K562 (cell line): ENCODE measurements around the gene SETMAR. TPM values are rescaled to one million over a fixed set of nuclear protein-coding genes. Genes with fewer than 3 reads are reported as not detected.
"Not testable (repeated sequence)": the region's sequence is repeated elsewhere in the genome, so short reads cannot be mapped to it uniquely, and the experiment has no call there.

Experiments used
- ATAC-seq: fragments of 200-7000 bp; cut with Tn5 transposase; 3 replicates; pipeline ENCODE4 v1.9.1; 2020; ENCODE audit warnings: moderate library complexity
- BruUV-seq: library from RNA; stranded (reverse); fragments of 400-500 nt; replicated peaks from 2 replicates; lab custom pipeline; 2021; lab: Mats Ljungman, UMichigan
- CTCF ChIA-PET: fragments of 300-600 bp; formaldehyde crosslinking; extraction: SDS; loops from one replicate; lab custom pipeline; 2021; ENCODE audit warnings: low intra/inter-chr PET ratio; lab: Yijun Ruan, JAX
- POLR2A ChIA-PET: fragments of 300-600, 350-650 bp; sonication (Branson Sonifier 250); formaldehyde crosslinking; extraction: SDS; loops from one replicate; lab custom pipeline; 2021; ENCODE audit warnings: antibody characterized with exemption, inconsistent platforms; lab: Yijun Ruan, JAX
- DNase-seq, 4 experiments: peaks; one replicate each; pipeline versions ENCODE4 v3.0.0 to v3.0.0-alpha.2; 2011 to 2018; ENCODE audit warnings: low spot score in 3 of 4, mixed read lengths in 3 of 4; ENCODE audit errors: extremely low read depth in 1 of 4
- FAIRE-seq: peaks from 2 replicates; lab custom pipeline; 2011; peaks lifted over from hg19 to GRCh38; lab: Jason Lieb, UNC
- H2AFZ ChIP-seq: 2 replicates; pipeline ENCODE4 v1.6.0; 2011; ENCODE audit warnings: low read depth, low read length, control low read depth, inconsistent platforms
- H3K27ac ChIP-seq: fragments of 200-600 bp; 3 replicates; pipeline ENCODE4 v1.8.0; 2011; ENCODE audit warnings: low read depth, mild to moderate bottlenecking, control low read depth, inconsistent platforms, low read length, moderate library complexity, mixed read lengths; ENCODE audit errors: extremely low read depth
- H3K27me3 ChIP-seq, 2 experiments: fragments of 300-600 bp in 1 of 2; 2 replicates in 1 of 2; 3 replicates in 1 of 2; pipeline versions ENCODE4 v1.6.0 to v1.8.0; 2011; ENCODE audit warnings: inconsistent platforms in 2 of 2, low read length in 2 of 2, mild to moderate bottlenecking in 1 of 2, mixed read lengths in 1 of 2, moderate library complexity in 1 of 2; ENCODE audit not compliant: control insufficient read depth in 2 of 2, insufficient read depth in 2 of 2
- H3K36me3 ChIP-seq: fragments of 300-600 bp; 3 replicates; pipeline ENCODE4 v1.8.0; 2011; ENCODE audit warnings: mild to moderate bottlenecking, low read length, inconsistent platforms; ENCODE audit not compliant: control insufficient read depth, insufficient read depth
- H3K4me1 ChIP-seq, 2 experiments: fragments of 200-600 bp in 1 of 2; replicated peaks in 1 of 2; 2 replicates in 1 of 2; 3 replicates in 1 of 2; pipeline versions ENCODE4 v1.5.1 to v1.8.0; 2011; ENCODE audit warnings: inconsistent platforms in 2 of 2, low read length in 2 of 2, mild to moderate bottlenecking in 1 of 2, mixed read lengths in 1 of 2, moderate library complexity in 1 of 2; ENCODE audit not compliant: control insufficient read depth in 2 of 2, insufficient read depth in 2 of 2
- H3K4me2 ChIP-seq: 2 replicates; pipeline ENCODE4 v1.6.1; 2011; ENCODE audit warnings: low read length, control low read depth, inconsistent platforms, mixed read lengths; ENCODE audit not compliant: insufficient read depth
- H3K4me3 ChIP-seq: fragments of 200-600 bp; sonication (generic), shearing (Covaris generic); 2 replicates; pipeline ENCODE4 v1.5.1; 2016; ENCODE audit warnings: control low read depth, inconsistent platforms
- H3K79me2 ChIP-seq: fragments of 200-600 bp; 3 replicates; pipeline ENCODE4 v1.8.0; 2011; ENCODE audit warnings: low read length, inconsistent platforms; ENCODE audit not compliant: control insufficient read depth, insufficient read depth
- H3K9ac ChIP-seq, 2 experiments: 2 replicates each; pipeline versions ENCODE4 v1.6.0 to v1.6.1; 2011; ENCODE audit warnings: low read depth in 2 of 2, low read length in 2 of 2, control low read depth in 1 of 2, inconsistent platforms in 1 of 2, mild to moderate bottlenecking in 1 of 2, mixed read lengths in 1 of 2; ENCODE audit not compliant: insufficient read depth in 1 of 2
- H3K9me1 ChIP-seq: one replicate; pipeline ENCODE4 v1.6.0; 2011; ENCODE audit warnings: inconsistent platforms, mild to moderate bottlenecking, low read length, moderate library complexity; ENCODE audit not compliant: control insufficient read depth, insufficient read depth
- H3K9me3 ChIP-seq: replicated peaks from 2 replicates; pipeline ENCODE4 v1.5.1; 2011; ENCODE audit warnings: low read depth, low read length, inconsistent platforms; ENCODE audit not compliant: control insufficient read depth, insufficient read depth
- H4K20me1 ChIP-seq: replicated peaks from 2 replicates; pipeline ENCODE4 v1.6.1; 2011; ENCODE audit warnings: low read length, inconsistent platforms, mixed read lengths; ENCODE audit not compliant: control insufficient read depth, insufficient read depth
- BHLHE40 ChIP-seq: IDR thresholded peaks from 2 replicates; pipeline ENCODE4 v1.6.1; 2011; ENCODE audit warnings: low read length, improper control_type of control experiment
- CBX1 ChIP-seq: sonication (generic); IDR thresholded peaks from 2 replicates; pipeline ENCODE4 v1.6.1; 2016; ENCODE audit warnings: antibody characterized with exemption, low read depth, mild to moderate bottlenecking
- CSDE1 ChIP-seq, 2 experiments: fragments of 450-650 bp; IDR thresholded peaks; 2 replicates each; pipeline ENCODE4 v1.6.1; 2016; ENCODE audit warnings: mild to moderate bottlenecking in 1 of 2
- FOXK1 ChIP-seq: sonication (generic); formaldehyde crosslinking; IDR thresholded peaks from 2 replicates; pipeline ENCODE4 v1.8.0; 2022; ENCODE audit warnings: missing genetic modification reagents, mild to moderate bottlenecking, borderline replicate concordance
- GATAD2B ChIP-seq: fragments of 450-650 bp; IDR thresholded peaks from 2 replicates; pipeline ENCODE4 v1.6.1; 2017; ENCODE audit warnings: mild to moderate bottlenecking, borderline replicate concordance
- RBM25 ChIP-seq: fragments of 200-400 bp; formaldehyde crosslinking; IDR thresholded peaks from 2 replicates; pipeline ENCODE4 v1.6.1; 2018; ENCODE audit warnings: low read length, low read depth, moderate library complexity; ENCODE audit not compliant: severe bottlenecking
- TAF9B ChIP-seq: fragments of 450-650 bp; IDR thresholded peaks from 2 replicates; pipeline ENCODE4 v1.6.1; 2018; ENCODE audit warnings: mild to moderate bottlenecking; ENCODE audit not compliant: partially characterized antibody
- THAP12 ChIP-seq: fragments of 250-450 bp; sonication (Bioruptor Pico); IDR thresholded peaks from 2 replicates; pipeline ENCODE4 v1.9.0; 2021; ENCODE audit warnings: mild to moderate bottlenecking, inconsistent platforms
- VEZF1 ChIP-seq: fragments of 200-800 bp; sonication (Bioruptor generic); IDR thresholded peaks from 2 replicates; pipeline ENCODE4 v1.6.1; 2017; ENCODE audit warnings: missing genetic modification characterization, missing compliant biosample characterization
- ZBED1 ChIP-seq: IDR thresholded peaks from 2 replicates; pipeline ENCODE4 v1.6.1; 2014
- ZNF551 ChIP-seq: fragments of 250-450 bp; sonication (Bioruptor Pico); IDR thresholded peaks from 2 replicates; pipeline ENCODE4 v1.5.0; 2021; ENCODE audit warnings: mild to moderate bottlenecking, moderate library complexity
- ZNF780A ChIP-seq: fragments of 250-450 bp; sonication (Bioruptor Pico); IDR thresholded peaks from 2 replicates; pipeline ENCODE4 v1.5.0; 2021; ENCODE audit warnings: mild to moderate bottlenecking
- WGBS: fragments of 100-300 bp; shearing (Covaris generic); methylation state at CpG from one replicate; pipeline ENCODE4 v1.1.6; 2016; ENCODE audit warnings: low coverage, mixed read lengths; ENCODE audit not compliant: insufficient coverage; ENCODE audit errors: missing lambda C conversion rate; 5-methylcytosine and 5-hydroxymethylcytosine counted together
- in situ Hi-C: fragments of 300-500 bp; cut with MboI; formaldehyde crosslinking; loops from 4 replicates; pipeline ENCODE4 v1.15.0; 2018; ENCODE audit warnings: inconsistent platforms, mixed read lengths
- intact Hi-C: fragments of 100-400 bp; cut with micrococcal nuclease; formaldehyde crosslinking; loops from 2 replicates; pipeline ENCODE4 v1.14.2; 2022
- polyA plus RNA-seq, 8 experiments: library from polyadenylated mRNA; depleted of rRNA in 4 of 8; stranded (reverse) in 5 of 8; unstranded in 3 of 8; fragments of >200 nt; fragmentation: Nextera tagmentation in 2 of 8; fragmentation: Illumina TruSeq in 1 of 8; extraction: Ambion mirVana in 2 of 8; extraction: Trizol in 1 of 8; gene quantifications; 2 replicates each; pipeline versions ENCODE4 v1.2.1 to v1.2.3, GENCODE V29; 2011 to 2014; ENCODE audit warnings: inconsistent platforms in 1 of 8, missing spikeins in 1 of 8
- total RNA-seq, 7 experiments: library from RNA; depleted of rRNA in 6 of 7; stranded (reverse); fragments of >200 nt in 6 of 7; fragmentation: Illumina TruSeq in 2 of 7; extraction: Trizol in 2 of 7; gene quantifications; 2 replicates each; pipeline versions ENCODE4 v1.2.1 to v1.2.3, GENCODE V29; 2011 to 2021; ENCODE audit warnings: low replicate concordance in 1 of 7

SETMAR gene
- total and polyA plus RNA-seq, 9 of the 15 experiments (the other 6 are each of a cell fraction or from before 2014, with no cell fraction given), result 5.5 to 25.1 (median 18.2) TPM

- intact Hi-C loops, H3K9me1 ChIP-seq, H3K27me3 ChIP-seq, FAIRE-seq: not testable (repeated sequence)
- POLR2A ChIA-PET, result interaction anchor here (0.9 to 2.6 kb wide), 2 partner anchors 9 to 12 kb away, joined by 5 to 10 read pairs; no protein-coding TSS in a partner anchor
- 6% methylated on average over 5 of the region's 5 CpGs for WGBS
- peak; percentile 40; the same call in 1 of the 2 replicates for TF ChIP-seq BHLHE40
- TF ChIP-seq, all 486 proteins: peak for 1; not testable (repeated sequence) for 485
- CTCF ChIA-PET, H3K79me2 ChIP-seq, H4K20me1 ChIP-seq, H3K4me1 ChIP-seq, ATAC-seq, H3K27ac ChIP-seq, DNase-seq, H3K4me2 ChIP-seq, H3K9me3 ChIP-seq, H3K4me3 ChIP-seq, H3K36me3 ChIP-seq, H3K9ac ChIP-seq, BruUV-seq, H2AFZ ChIP-seq: not testable (repeated sequence)
- in situ Hi-C loops, result loop anchor here (25.0 kb wide), 1 partner anchor 484 kb away; no protein-coding TSS in a partner anchor
Measured at GRCh38 chr3:4296454-4296853, 6.7 kb upstream of the SETMAR start.

- ATAC-seq (no peak), FAIRE-seq (no peak), DNase-seq (no peak)
- H3K79me2 ChIP-seq, result no peaks in the 10 kb centered on the region
- H3K36me3 ChIP-seq, result no peaks in the 10 kb centered on the region
- H3K27me3 ChIP-seq, result no peaks in the 10 kb centered on the region
- no TSS peak for BruUV-seq
- no peak overlapping the region for H3K4me2 ChIP-seq
- POLR2A ChIA-PET, result interaction anchor here (0.5 to 2.6 kb wide), 3 partner anchors 10 to 510 kb away, joined by 3 to 10 read pairs (median 3); no protein-coding TSS in a partner anchor
- H3K4me3 ChIP-seq, result no peak overlapping the region
- no peaks in the 10 kb centered on the region for H4K20me1 ChIP-seq
- H3K9me3 ChIP-seq, result no peaks in the 10 kb centered on the region
- no peak overlapping the region for H3K27ac ChIP-seq
- no peak overlapping the region for H3K9ac ChIP-seq
- 5% methylated on average over 2 of the region's 2 CpGs for WGBS
- H2AFZ ChIP-seq, result no peak overlapping the region
- no peaks in the 10 kb centered on the region for H3K9me1 ChIP-seq
- no peaks in the 10 kb centered on the region for H3K4me1 ChIP-seq
- in situ Hi-C loops, result loop anchor here (25.0 kb wide), 1 partner anchor 485 kb away; no protein-coding TSS in a partner anchor
- CTCF ChIA-PET, result no interaction called here
- intact Hi-C loops, result no loop called here
- TF ChIP-seq GATAD2B (no peak), THAP12 (CRISPR knock-in tag) (no peak), ZNF551 (CRISPR knock-in tag) (no peak), VEZF1 (CRISPR knock-in tag) (no peak), CBX1 (no peak), ZNF780A (CRISPR knock-in tag) (no peak), CSDE1 (IDR thresholded peaks at IDR 0.05) (no peak), FOXK1 (CRISPR knock-in tag) (no peak), RBM25 (no peak), ZBED1 (no peak), TAF9B (no peak)
Measured at GRCh38 chr3:4297486-4297885, 5.7 kb upstream of the SETMAR start.
